ENCODE data around the gene SMARCAD1.

- TF ChIP-seq MAX (IDR thresholded peaks at IDR 0.05) (no peak), BACH1 (IDR thresholded peaks at IDR 0.05; ENCODE audit: low read length) (no peak), EP300 (IDR thresholded peaks at IDR 0.05; ENCODE audit: borderline replicate concordance in 1 of 2, low read depth in 2 of 2, low read length in 2 of 2) (no peak), CBX5 (IDR thresholded peaks at IDR 0.05; ENCODE audit: low read depth, low read length) (no peak), POLR2A (IDR thresholded peaks at IDR 0.05; ENCODE audit: control extremely low read depth in 1 of 2, low read depth in 2 of 2, low read length in 2 of 2) (no peak), SIX5 (IDR thresholded peaks at IDR 0.05; ENCODE audit: low read depth, low read length) (no peak), EZH2 (IDR thresholded peaks at IDR 0.05; ENCODE audit: low read depth, low read length, severe bottlenecking) (no peak)
- TF ChIP-seq, protein P1, sequence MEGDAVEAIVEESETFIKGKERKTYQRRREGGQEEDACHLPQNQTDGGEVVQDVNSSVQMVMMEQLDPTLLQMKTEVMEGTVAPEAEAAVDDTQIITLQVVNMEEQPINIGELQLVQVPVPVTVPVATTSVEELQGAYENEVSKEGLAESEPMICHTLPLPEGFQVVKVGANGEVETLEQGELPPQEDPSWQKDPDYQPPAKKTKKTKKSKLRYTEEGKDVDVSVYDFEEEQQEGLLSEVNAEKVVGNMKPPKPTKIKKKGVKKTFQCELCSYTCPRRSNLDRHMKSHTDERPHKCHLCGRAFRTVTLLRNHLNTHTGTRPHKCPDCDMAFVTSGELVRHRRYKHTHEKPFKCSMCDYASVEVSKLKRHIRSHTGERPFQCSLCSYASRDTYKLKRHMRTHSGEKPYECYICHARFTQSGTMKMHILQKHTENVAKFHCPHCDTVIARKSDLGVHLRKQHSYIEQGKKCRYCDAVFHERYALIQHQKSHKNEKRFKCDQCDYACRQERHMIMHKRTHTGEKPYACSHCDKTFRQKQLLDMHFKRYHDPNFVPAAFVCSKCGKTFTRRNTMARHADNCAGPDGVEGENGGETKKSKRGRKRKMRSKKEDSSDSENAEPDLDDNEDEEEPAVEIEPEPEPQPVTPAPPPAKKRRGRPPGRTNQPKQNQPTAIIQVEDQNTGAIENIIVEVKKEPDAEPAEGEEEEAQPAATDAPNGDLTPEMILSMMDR (IDR thresholded peaks at IDR 0.05; ENCODE audit: control extremely low read depth in 1 of 3, insufficient read depth in 1 of 3, low read depth in 1 of 3, low read length in 3 of 3): no peak
Observed at GRCh38 chr4:94181815-94182214, 25.9 kb upstream of the SMARCAD1 start.

Data from H1 (cell line).